ENCODE results near the gene PCDHGA5. TPM values are rescaled to one million over a fixed set of nuclear protein-coding genes. Genes with fewer than 3 reads are reported as not detected.
"Not testable (repeated sequence)": the region's sequence is repeated elsewhere in the genome, so short reads cannot be mapped to it uniquely, and the experiment has no call there.

Gene PCDHGA5
- total RNA-seq, 2 experiments from 2014 or later = 0.08 TPM; not detected in 1

DNA sequence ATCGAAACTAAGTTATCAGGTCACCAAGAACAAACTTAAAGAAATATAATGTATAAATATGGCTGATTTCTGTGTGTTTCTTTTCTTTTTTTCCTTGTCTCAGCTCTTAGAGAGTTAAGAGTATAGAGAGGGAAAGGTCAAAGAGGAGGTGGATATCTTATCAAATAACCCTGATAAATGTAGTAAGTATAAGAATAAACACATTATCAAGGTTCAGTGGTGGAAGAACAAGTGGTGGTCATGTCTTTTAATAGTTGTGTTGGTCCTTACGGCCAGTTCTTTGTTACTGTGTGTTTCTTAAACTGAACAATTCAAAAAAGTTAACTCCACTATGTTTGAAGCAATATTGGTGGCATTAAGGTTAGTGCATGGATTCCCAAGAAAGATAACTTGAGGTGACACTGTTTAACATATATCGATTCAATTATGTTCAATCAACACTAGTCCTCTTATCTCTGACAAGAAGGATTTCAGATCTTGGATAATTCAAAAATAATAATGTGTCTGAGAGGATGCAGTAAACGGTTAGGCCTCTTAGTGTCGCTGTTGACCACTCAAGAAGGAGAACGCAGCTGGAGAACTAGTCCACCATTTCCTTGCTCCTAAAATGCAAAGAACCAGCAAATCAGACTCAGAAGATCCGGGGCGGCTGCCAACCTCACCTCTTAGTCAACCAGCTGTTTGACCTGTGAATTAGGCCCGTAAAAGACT is 20.6 kb upstream of the PCDHGA5 start, which contains the start of gene PCDHGA3:
Gene PCDHGA3 (plus strand): TSS at position 588 of the 711 bp plus-strand sequence. CDS start 205 bp downstream, outside the sequence.
- H3K4me1 Mint-ChIP-seq (ENCODE audit: low read depth) = no peaks in the 10 kb centered on the region
- no peak within 1 kb of the TSS for H3K27ac ChIP-seq (ENCODE audit: low read depth in 1 of 2, low read length in 2 of 2)
- no peak for ATAC-seq (ENCODE audit: poor library complexity)
- H3K9me3 Mint-ChIP-seq = peaks cover 18% of the 10 kb centered on the region
- peaks cover 87% of the 10 kb centered on the region for H3K27me3 Mint-ChIP-seq
- ChIA-PET POLR2A (interaction anchor here (1.1 kb wide), 1 partner anchor 23 kb away, joined by 5 read pairs; the partner anchor contains the start of gene TAF7), CTCF (interaction anchor here (1.0 to 1.7 kb wide), 3 partner anchors 24 to 220 kb away, joined by 3 to 6 read pairs (median 4); partner anchors contain the start of gene TAF7)
- TF ChIP-seq, protein P1, sequence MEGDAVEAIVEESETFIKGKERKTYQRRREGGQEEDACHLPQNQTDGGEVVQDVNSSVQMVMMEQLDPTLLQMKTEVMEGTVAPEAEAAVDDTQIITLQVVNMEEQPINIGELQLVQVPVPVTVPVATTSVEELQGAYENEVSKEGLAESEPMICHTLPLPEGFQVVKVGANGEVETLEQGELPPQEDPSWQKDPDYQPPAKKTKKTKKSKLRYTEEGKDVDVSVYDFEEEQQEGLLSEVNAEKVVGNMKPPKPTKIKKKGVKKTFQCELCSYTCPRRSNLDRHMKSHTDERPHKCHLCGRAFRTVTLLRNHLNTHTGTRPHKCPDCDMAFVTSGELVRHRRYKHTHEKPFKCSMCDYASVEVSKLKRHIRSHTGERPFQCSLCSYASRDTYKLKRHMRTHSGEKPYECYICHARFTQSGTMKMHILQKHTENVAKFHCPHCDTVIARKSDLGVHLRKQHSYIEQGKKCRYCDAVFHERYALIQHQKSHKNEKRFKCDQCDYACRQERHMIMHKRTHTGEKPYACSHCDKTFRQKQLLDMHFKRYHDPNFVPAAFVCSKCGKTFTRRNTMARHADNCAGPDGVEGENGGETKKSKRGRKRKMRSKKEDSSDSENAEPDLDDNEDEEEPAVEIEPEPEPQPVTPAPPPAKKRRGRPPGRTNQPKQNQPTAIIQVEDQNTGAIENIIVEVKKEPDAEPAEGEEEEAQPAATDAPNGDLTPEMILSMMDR (IDR thresholded peaks at IDR 0.05) = no peak
- H3K4me1 ChIP-seq (ENCODE audit: insufficient read depth, low read length) = no peaks in the 10 kb centered on the region
- no peaks in the 10 kb centered on the region for H3K36me3 ChIP-seq (ENCODE audit: insufficient read depth, low read length)
- DNase-seq = peak in 4 of 14 experiments; percentile 11 to 34 (median 24)
- H3K27me3 ChIP-seq (ENCODE audit: control insufficient read depth in 1 of 2, insufficient read depth in 2 of 2, low read length in 2 of 2) = peaks cover 61 to 62% of the 10 kb centered on the region in 2 experiments
- H3K4me3 ChIP-seq (ENCODE audit: low read length) = peak within 1 kb of the TSS; percentile 9
- H3K36me3 Mint-ChIP-seq (ENCODE audit: low read depth) = peaks cover 41% of the 10 kb centered on the region
- peaks cover 40 to 58% of the 10 kb centered on the region in 2 experiments for H3K9me3 ChIP-seq (ENCODE audit: control insufficient read depth in 1 of 2, insufficient read depth in 1 of 2, low read length in 2 of 2)
- no peak within 1 kb of the TSS for H3K27ac Mint-ChIP-seq
- peak within 1 kb of the TSS; percentile 27 for H3K4me3 Mint-ChIP-seq
- intact Hi-C loops (cut with DNase I, micrococcal nuclease) = no loop called here

GRCh38 chr5:141343953-141344463 is 20.0 kb upstream of the PCDHGA5 start:
- no peaks in the 10 kb centered on the region for H3K4me1 ChIP-seq (ENCODE audit: insufficient read depth, low read length)
- Mint-ChIP-seq H3K27me3 (peaks cover 87% of the 10 kb centered on the region), H3K4me3 (peak overlapping the region; percentile 27), H3K9me3 (peaks cover 18% of the 10 kb centered on the region), H3K4me1 (ENCODE audit: low read depth) (no peaks in the 10 kb centered on the region), H3K27ac (no peak overlapping the region), H3K36me3 (ENCODE audit: low read depth) (peaks cover 41% of the 10 kb centered on the region)
- no peaks in the 10 kb centered on the region for H3K36me3 ChIP-seq (ENCODE audit: insufficient read depth, low read length)
- no peak overlapping the region for H3K27ac ChIP-seq (ENCODE audit: low read depth in 1 of 2, low read length in 2 of 2)
- H3K27me3 ChIP-seq (ENCODE audit: control insufficient read depth in 1 of 2, insufficient read depth in 2 of 2, low read length in 2 of 2) = peaks cover 59 to 61% of the 10 kb centered on the region in 2 experiments
- no peak for DNase-seq
- TF ChIP-seq, protein P1 (IDR thresholded peaks at IDR 0.05) = no peak
- intact Hi-C loops (cut with DNase I, micrococcal nuclease) = no loop called here
- no peak for ATAC-seq (ENCODE audit: poor library complexity)
- H3K4me3 ChIP-seq (ENCODE audit: low read length) = peak overlapping the region; percentile 9
- POLR2A ChIA-PET = interaction anchor here (1.1 kb wide), 1 partner anchor 24 kb away, joined by 5 read pairs; the partner anchor contains the start of gene TAF7
- CTCF ChIA-PET = interaction anchor here (1.5 kb wide), 1 partner anchor 220 kb away, joined by 4 read pairs; no protein-coding TSS in a partner anchor
- H3K9me3 ChIP-seq (ENCODE audit: control insufficient read depth in 1 of 2, insufficient read depth in 1 of 2, low read length in 2 of 2) = peaks cover 34 to 53% of the 10 kb centered on the region in 2 experiments

- DNase-seq (no peak), ATAC-seq (ENCODE audit: poor library complexity) (no peak)
- intact Hi-C loops (cut with DNase I, micrococcal nuclease) = no loop called here
- H3K4me3 ChIP-seq (ENCODE audit: low read length) = no peak overlapping the region
- Mint-ChIP-seq H3K9me3 (peaks cover 19% of the 10 kb centered on the region), H3K27me3 (peaks cover 90% of the 10 kb centered on the region), H3K27ac (no peak overlapping the region), H3K4me1 (ENCODE audit: low read depth) (no peaks in the 10 kb centered on the region), H3K4me3 (no peak overlapping the region), H3K36me3 (ENCODE audit: low read depth) (peaks cover 44% of the 10 kb centered on the region)
- peaks cover 55 to 65% of the 10 kb centered on the region in 2 experiments for H3K27me3 ChIP-seq (ENCODE audit: control insufficient read depth in 1 of 2, insufficient read depth in 2 of 2, low read length in 2 of 2)
- peaks cover 28 to 47% of the 10 kb centered on the region in 2 experiments for H3K9me3 ChIP-seq (ENCODE audit: control insufficient read depth in 1 of 2, insufficient read depth in 1 of 2, low read length in 2 of 2)
- TF ChIP-seq, protein P1 (IDR thresholded peaks at IDR 0.05) = no peak
- POLR2A ChIA-PET = no interaction called here
- peaks cover 2% of the 10 kb centered on the region for H3K4me1 ChIP-seq (ENCODE audit: insufficient read depth, low read length)
- no peak overlapping the region for H3K27ac ChIP-seq (ENCODE audit: low read depth in 1 of 2, low read length in 2 of 2)
- no peaks in the 10 kb centered on the region for H3K36me3 ChIP-seq (ENCODE audit: insufficient read depth, low read length)
- CTCF ChIA-PET = no interaction called here
Observed at GRCh38 chr5:141345327-141345726, 18.6 kb upstream of the PCDHGA5 start.

DNA sequence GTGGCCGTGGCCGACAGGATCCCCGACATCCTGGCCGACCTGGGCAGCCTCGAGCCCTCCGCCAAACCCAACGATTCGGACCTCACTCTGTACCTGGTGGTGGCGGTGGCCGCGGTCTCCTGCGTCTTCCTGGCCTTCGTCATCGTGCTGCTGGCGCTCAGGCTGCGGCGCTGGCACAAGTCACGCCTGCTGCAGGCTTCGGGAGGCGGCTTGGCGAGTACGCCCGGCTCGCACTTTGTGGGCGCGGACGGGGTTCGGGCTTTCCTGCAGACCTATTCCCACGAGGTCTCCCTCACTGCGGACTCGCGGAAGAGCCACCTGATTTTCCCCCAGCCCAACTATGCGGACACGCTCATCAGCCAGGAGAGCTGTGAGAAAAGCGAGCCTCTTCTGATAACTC is 17.9 kb upstream of the PCDHGA5 start:
- H3K4me1 Mint-ChIP-seq (ENCODE audit: low read depth); intact Hi-C loops (cut with DNase I, micrococcal nuclease); H3K27ac ChIP-seq (ENCODE audit: low read depth in 1 of 2, low read length in 2 of 2); POLR2A ChIA-PET; DNase-seq; H3K4me3 Mint-ChIP-seq; H3K36me3 ChIP-seq (ENCODE audit: insufficient read depth, low read length); ATAC-seq (ENCODE audit: poor library complexity); H3K4me3 ChIP-seq (ENCODE audit: low read length); CTCF ChIA-PET; H3K27ac Mint-ChIP-seq; H3K4me1 ChIP-seq (ENCODE audit: insufficient read depth, low read length): not testable (repeated sequence)
- peaks cover 94% of the 10 kb centered on the region for H3K27me3 Mint-ChIP-seq
- H3K36me3 Mint-ChIP-seq (ENCODE audit: low read depth) = peaks cover 43% of the 10 kb centered on the region
- peaks cover 33 to 45% of the 10 kb centered on the region in 2 experiments for H3K9me3 ChIP-seq (ENCODE audit: control insufficient read depth in 1 of 2, insufficient read depth in 1 of 2, low read length in 2 of 2)
- peaks cover 21% of the 10 kb centered on the region for H3K9me3 Mint-ChIP-seq
- H3K27me3 ChIP-seq (ENCODE audit: control insufficient read depth in 1 of 2, insufficient read depth in 2 of 2, low read length in 2 of 2) = peaks cover 60 to 72% of the 10 kb centered on the region in 2 experiments

All from CD4-positive, alpha-beta T cell (primary cell).